HG02623 (cell line): ENCODE data around the gene ACACA.
"Not testable (repeated sequence)": the region's sequence is repeated elsewhere in the genome, so short reads cannot be mapped to it uniquely, and the experiment has no call there.

Experiments used
- ATAC-seq: cut with Tn5 transposase; IDR thresholded peaks from one replicate; pipeline ENCODE4 v1.9.1; 2021; ENCODE audit warnings: moderate library complexity; ENCODE audit not compliant: unreplicated experiment

Gene ACACA

GRCh38 chr17:37356796-37357569 is 49.7 kb downstream of the ACACA start:
- ATAC-seq = not testable (repeated sequence)

- not testable (repeated sequence) for ATAC-seq
Measured at GRCh38 chr17:37346863-37347402, 59.7 kb downstream of the ACACA start.

- ATAC-seq = no peak
Measured at GRCh38 chr17:37344519-37344918, 62.1 kb downstream of the ACACA start.

DNA sequence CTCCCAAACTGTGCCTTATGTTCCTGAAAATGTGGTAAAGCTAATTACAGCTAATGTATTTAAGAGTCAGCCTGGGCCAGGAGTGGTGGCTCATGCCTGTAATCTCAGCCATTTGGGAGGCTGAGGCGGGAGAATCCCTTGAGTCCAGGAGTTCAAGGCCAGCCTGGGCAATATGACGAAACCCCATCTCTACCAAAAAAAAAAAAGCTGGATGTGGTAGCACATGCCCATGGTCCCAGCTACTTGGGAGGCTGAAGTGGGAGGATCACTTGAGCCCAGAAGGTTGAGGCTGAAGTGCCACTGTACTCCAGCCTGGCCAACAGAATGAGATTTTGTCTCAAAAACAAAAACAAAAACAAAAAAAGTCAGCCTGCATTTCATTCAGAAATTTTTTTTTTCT is 64.0 kb downstream of the ACACA start:
- no peak for ATAC-seq

DNA sequence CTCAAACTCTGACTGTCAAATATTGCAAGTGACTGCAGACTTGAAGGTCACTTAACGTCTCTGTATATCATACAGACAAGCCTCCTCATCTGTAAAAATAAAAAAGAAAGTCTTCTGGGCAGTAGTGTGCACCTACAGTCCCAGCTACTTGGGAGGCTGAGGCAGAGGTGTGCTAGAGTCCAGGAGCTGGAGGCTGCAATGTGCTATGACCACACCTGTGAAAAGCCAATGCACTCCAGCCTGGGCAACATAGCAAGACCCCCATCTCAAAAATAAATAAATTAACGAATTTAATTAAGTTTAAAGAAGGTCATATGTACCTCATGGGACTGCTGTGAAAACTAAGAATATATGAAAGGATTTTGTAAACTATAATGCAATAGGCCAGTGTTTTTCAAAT is 65.8 kb downstream of the ACACA start:
- ATAC-seq = no peak

DNA sequence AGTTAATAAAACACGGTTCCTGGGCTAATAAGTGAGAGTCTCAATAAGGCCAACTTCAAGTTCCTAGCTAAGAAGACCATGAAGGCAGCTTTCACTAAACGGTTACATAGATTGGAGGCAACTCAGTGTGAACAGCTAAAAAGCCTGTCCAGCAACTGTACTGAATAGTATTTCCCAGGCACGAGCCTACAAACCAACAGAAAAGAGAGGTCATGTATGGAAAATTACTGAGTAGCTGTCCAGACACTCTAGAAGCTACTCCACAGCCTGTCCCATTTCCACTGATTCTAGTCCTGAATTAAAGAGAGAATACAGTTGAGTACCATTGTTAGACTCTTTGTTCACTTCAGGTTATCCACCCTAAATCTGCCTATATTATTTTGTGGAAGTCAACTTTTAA is 67.3 kb downstream of the ACACA start:
- no peak for ATAC-seq

DNA sequence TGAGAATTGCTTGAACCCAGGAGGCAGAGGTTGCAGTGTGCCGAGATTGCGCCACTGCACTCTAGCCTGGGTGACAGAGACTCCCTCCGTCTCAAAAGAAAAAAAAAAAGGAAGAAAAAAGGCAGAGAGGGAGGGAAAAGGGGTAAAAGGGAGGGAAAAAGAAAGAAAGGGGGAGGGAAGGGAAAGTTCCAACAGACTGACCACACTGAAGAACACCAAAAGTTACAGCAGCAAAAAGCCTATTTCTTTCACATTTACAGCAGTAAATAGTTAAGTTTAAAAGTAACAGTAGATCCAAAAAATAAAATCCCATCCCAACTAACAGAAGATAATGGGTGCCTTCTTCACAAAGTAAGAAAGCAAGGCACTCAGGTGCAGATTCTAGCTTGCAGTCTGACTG is 67.8 kb downstream of the ACACA start:
- no peak for ATAC-seq

- ATAC-seq = no peak
Measured at GRCh38 chr17:37327341-37328090, 79.1 kb downstream of the ACACA start.

- no peak for ATAC-seq
Measured at GRCh38 chr17:37322826-37323561, 83.6 kb downstream of the ACACA start.

GRCh38 chr17:37322106-37322505 is 84.5 kb downstream of the ACACA start:
- ATAC-seq = no peak

DNA sequence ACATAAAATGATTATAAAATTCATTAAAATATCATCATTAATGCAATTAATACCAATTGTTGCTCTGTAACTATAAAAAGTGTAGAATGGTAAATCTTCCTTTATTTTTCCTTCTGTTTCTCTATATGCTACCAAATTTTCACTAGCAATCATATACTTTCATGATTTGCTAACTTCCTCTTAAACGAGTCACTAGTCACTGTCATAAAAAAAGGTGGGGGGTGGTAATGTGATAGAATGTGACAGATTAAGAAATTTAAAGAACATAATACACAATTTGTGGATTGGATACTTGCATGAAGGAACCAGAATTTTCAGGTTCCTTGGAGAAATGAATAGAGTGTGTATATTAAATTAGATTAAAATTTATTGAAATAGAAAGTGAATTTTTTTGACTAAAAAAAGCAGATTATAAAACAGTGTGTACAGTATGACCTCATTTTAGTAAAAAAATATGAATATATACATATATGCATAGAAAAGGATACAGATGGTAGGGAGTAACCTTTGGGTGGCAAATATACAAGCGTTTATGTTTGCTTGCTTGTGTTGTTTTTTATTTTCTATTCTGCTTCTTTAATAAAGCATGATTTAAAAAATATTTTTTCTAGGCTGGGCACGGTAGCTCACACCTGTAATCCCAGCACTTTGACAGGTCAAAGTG is 87.6 kb downstream of the ACACA start:
- no peak for ATAC-seq

DNA sequence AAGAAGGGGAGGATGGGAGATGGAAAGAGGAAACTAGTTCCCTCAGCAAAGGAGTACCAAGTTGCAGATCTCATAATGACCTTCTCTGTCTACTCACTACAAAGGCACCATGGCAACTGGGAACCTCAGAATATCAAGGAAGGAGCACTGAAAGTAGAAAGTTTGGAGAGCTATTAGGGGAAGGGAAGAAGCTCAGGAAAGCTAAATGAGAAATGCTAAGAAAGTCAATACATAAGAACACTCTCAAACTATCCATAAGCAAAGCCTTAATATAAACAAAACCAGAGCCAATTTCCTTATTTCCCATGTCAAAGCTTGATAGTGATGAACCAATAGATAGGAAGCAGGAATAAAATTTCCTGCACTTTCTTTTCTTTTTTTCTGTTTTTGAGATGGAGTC is 88.8 kb downstream of the ACACA start:
- no peak for ATAC-seq

DNA sequence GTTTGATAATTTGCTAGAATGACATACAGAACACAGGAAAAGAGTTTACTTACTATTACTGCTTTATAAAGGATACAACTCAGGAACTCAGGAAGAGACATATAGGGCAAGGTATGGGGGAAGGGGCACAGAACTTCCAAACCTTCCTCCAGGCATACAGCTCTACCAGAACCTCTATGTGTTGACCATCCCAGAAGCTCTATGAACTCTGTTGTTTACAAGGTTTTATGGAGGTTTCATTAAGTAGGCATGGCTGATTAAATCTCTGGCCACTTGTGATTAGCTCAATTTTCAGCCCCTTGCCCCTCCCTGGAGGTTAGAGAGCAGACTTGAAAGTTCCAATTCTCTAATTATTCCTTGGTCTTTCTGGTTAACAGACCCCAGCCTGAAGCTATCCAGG is 91.0 kb downstream of the ACACA start:
- ATAC-seq = no peak

DNA sequence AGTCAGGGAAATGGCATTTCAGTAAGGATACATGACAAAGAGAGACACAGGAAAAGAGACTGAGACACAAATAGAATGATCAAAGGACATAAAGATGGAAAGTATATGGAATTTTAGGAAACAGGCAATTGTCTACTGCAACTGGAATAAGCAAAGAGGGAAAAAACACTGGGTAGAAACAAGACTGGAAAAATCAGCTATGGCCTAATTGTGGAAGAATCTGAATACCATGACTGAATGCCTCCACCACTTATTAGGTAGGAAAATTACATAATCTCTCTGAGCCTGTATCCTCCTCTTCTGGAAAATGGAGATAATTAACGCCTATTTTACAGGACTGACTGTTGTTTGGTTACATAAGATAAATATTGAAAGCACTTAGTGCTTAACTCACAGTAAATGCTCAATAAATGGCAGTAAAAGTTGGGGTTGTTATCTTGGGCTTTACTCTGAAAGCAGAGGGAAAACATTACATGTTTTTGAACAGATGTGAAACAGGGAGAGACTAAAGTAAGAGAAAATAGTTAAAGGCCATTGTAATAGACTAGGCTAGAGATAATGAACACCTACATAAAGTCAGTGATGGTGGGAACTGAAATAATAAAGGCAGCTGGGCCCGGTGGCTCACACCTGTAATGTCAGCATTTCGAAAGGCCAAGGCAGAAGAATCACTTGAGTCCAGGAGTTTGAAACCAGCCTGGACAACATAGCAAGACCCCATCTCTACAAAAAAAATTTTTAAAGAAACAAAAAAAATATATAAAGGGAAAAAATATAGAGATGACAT is 94.3 kb downstream of the ACACA start:
- ATAC-seq = no peak

DNA sequence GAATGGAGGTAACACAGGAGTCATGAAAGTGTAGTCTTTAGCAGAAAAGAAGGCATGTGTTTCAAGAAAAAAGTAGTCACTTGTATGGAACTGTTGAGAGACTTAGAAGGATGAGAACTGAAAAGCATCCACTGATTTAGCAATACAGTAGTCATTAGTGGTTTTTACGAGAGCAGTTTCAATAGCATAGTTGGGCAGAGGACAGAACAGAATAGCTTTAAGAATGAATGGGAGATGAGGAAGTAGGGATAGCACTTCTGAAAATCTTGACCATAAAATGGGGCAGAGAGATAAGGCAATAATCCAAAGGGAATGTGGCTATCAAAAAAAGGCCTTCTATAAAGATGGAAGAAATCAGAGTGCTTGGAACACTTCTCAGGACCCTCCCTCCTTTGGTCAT is 95.7 kb downstream of the ACACA start:
- ATAC-seq = no peak

GRCh38 chr17:37309051-37309450 is 97.6 kb downstream of the ACACA start:
- no peak for ATAC-seq

- ATAC-seq = no peak
Measured at GRCh38 chr17:37305406-37305905, 101.2 kb downstream of the ACACA start.

- ATAC-seq = no peak
Measured at GRCh38 chr17:37301288-37301687, 105.3 kb downstream of the ACACA start.

- ATAC-seq = no peak
Measured at GRCh38 chr17:37300683-37301082, 106.0 kb downstream of the ACACA start.
